Esophagus squamous epithelium (tissue), 4 donors: ENCODE results near the gene MEF2D.

Experiments
- POLR2A ChIP-seq, 4 donors: fragments of 450-650 bp; IDR thresholded peaks; one replicate each; pipeline ENCODE4 v1.6.1; 2017; ENCODE audit warnings: antibody characterized with exemption in 4 of 4, mild to moderate bottlenecking in 4 of 4, moderate library complexity in 3 of 4
- TF ChIP-seq, protein P1 (sequence below), 6 experiments: fragments of 450-650 bp in 4 of 6; fragments of 200-600 bp in 2 of 6; sonication (generic) in 2 of 6; IDR thresholded peaks; one replicate each; pipeline ENCODE4 v1.5.1; 2016 to 2019; ENCODE audit warnings: antibody characterized with exemption in 6 of 6, mild to moderate bottlenecking in 4 of 6, moderate library complexity in 4 of 6

DNA sequence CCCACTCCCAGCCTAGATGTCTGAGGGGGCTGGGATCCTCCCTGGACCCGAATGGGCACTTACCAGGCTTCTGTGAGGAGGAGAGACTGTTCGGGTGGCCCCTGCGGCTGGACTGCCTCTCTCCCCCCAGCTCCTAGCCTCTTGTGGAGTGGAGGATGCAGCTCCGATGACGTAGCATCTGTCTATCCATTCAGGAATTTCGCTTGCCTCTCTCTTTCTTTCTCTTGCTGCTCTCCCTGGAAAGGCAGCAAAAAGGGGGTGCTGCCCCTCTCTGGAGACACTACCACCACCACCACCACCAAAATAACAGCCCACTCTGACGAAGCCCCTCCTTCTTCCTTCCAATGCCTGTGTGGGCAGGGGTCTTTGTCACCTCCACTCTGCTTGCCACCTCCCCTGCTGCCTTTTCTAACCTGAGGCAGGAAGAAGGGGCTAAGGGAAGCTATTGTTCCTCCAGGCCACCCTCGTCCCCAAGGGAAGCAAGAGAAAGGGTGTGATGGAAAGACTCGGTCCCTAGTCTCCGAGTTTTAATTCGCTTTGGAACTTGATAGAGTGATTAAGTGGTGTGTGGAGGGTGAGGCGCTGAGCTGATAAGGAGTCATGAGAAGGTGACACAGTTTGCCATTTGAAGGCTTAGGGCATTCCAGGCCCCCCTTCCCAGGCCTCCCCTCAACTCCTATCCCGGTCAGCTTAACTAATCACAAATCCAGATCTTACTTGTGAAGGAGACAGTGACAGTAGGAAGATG is 71.1 kb downstream of the MEF2D start:
- no peak for TF ChIP-seq POLR2A (IDR thresholded peaks at IDR 0.05)
- TF ChIP-seq, protein P1, sequence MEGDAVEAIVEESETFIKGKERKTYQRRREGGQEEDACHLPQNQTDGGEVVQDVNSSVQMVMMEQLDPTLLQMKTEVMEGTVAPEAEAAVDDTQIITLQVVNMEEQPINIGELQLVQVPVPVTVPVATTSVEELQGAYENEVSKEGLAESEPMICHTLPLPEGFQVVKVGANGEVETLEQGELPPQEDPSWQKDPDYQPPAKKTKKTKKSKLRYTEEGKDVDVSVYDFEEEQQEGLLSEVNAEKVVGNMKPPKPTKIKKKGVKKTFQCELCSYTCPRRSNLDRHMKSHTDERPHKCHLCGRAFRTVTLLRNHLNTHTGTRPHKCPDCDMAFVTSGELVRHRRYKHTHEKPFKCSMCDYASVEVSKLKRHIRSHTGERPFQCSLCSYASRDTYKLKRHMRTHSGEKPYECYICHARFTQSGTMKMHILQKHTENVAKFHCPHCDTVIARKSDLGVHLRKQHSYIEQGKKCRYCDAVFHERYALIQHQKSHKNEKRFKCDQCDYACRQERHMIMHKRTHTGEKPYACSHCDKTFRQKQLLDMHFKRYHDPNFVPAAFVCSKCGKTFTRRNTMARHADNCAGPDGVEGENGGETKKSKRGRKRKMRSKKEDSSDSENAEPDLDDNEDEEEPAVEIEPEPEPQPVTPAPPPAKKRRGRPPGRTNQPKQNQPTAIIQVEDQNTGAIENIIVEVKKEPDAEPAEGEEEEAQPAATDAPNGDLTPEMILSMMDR (IDR thresholded peaks at IDR 0.05), result no peak
